A549 (cell line): Measurements from ENCODE around the gene C7orf57. TPM values are rescaled to one million over a fixed set of nuclear protein-coding genes. Genes with fewer than 3 reads are reported as not detected.

ENCODE experiments used
- ATAC-seq, 2 experiments: fragments of 200-7000 bp in 1 of 2; fragments of >200 bp in 1 of 2; cut with Nextera tagmentation in 1 of 2; cut with Tn5 transposase in 1 of 2; 3 replicates each; pipeline versions ENCODE4 v1.8.0 to v1.9.1; 2018 to 2020; ENCODE audit warnings: mild to moderate bottlenecking in 1 of 2, moderate library complexity in 1 of 2
- CTCF ChIA-PET: fragments of 300-600 bp; sonication (Branson Sonifier 250); formaldehyde crosslinking; extraction: SDS; loops from one replicate; lab custom pipeline; 2021; ENCODE audit warnings: antibody characterized with exemption, inconsistent platforms; lab: Yijun Ruan, JAX
- POLR2A ChIA-PET: fragments of 350-600 bp; formaldehyde crosslinking; extraction: SDS; loops from one replicate; lab custom pipeline; 2021; ENCODE audit warnings: antibody characterized with exemption, inconsistent platforms; lab: Yijun Ruan, JAX
- DNase-seq, 2 experiments: peaks; one replicate each; pipeline versions ENCODE4 v3.0.0 to v3.0.0-alpha.2; 2011 to 2016; ENCODE audit warnings: low read depth in 1 of 2, low spot score in 1 of 2
- FAIRE-seq: peaks from 2 replicates; lab custom pipeline; 2011; peaks lifted over from hg19 to GRCh38; lab: Jason Lieb, UNC
- H3K27ac ChIP-seq, 2 experiments: fragments of >200 bp; sonication (Bioruptor Twin); formaldehyde crosslinking; 3 replicates each; pipeline ENCODE4 v1.5.1; 2016 to 2017
- H3K4me1 ChIP-seq: fragments of >200 bp; sonication (Bioruptor Twin); formaldehyde crosslinking; 3 replicates; pipeline ENCODE4 v1.6.1; 2016
- H3K4me2 ChIP-seq: fragments of >200 bp; sonication (Bioruptor Twin); formaldehyde crosslinking; 3 replicates; pipeline ENCODE4 v1.6.1; 2016
- H3K4me3 ChIP-seq: fragments of >200 bp; sonication (Bioruptor Twin); formaldehyde crosslinking; 3 replicates; pipeline ENCODE4 v1.5.1; 2016
- H3K9me3 ChIP-seq: fragments of >200 bp; sonication (Bioruptor Twin); formaldehyde crosslinking; 3 replicates; pipeline ENCODE4 v1.6.1; 2016
- CTCF ChIP-seq: fragments of >200 bp; sonication (Bioruptor Twin); formaldehyde crosslinking; IDR thresholded peaks from 3 replicates; pipeline ENCODE4 v1.5.1; 2016
- E2F6 ChIP-seq: IDR thresholded peaks from 2 replicates; pipeline ENCODE4 v1.6.1; 2012; ENCODE audit warnings: low read depth, borderline replicate concordance
- FOSB ChIP-seq: fragments of 250-450 bp; sonication (Bioruptor Pico); IDR thresholded peaks from 2 replicates; pipeline ENCODE4 v1.5.0; 2020; ENCODE audit warnings: mild to moderate bottlenecking, moderate library complexity
- GATA3 ChIP-seq: IDR thresholded peaks from 2 replicates; pipeline ENCODE4 v1.6.1; 2012; ENCODE audit warnings: borderline replicate concordance
- HES2 ChIP-seq: fragments of >200 bp; sonication (Bioruptor Twin); formaldehyde crosslinking; IDR thresholded peaks from 2 replicates; pipeline ENCODE4 v1.6.1; 2016
- HOXB13 ChIP-seq: fragments of 250-450 bp; sonication (Bioruptor Pico); IDR thresholded peaks from 2 replicates; pipeline ENCODE4 v1.5.0; 2020; ENCODE audit warnings: low read depth, mild to moderate bottlenecking, moderate library complexity
- HOXB5 ChIP-seq: fragments of 250-450 bp; sonication (Bioruptor Pico); IDR thresholded peaks from 2 replicates; pipeline ENCODE4 v1.5.0; 2020; ENCODE audit warnings: mild to moderate bottlenecking, moderate library complexity
- JUN ChIP-seq, 2 experiments: fragments of >200 bp; sonication (Bioruptor Twin); formaldehyde crosslinking; IDR thresholded peaks; 2 replicates in 1 of 2; 3 replicates in 1 of 2; pipeline ENCODE4 v1.6.1; 2016 to 2017
- KDM1A ChIP-seq: fragments of 200-600 bp; sonication (generic); IDR thresholded peaks from 2 replicates; pipeline ENCODE4 v1.6.1; 2016; ENCODE audit warnings: low read depth, mild to moderate bottlenecking
- MAX ChIP-seq: IDR thresholded peaks from 2 replicates; pipeline ENCODE4 v1.6.1; 2012
- NFE2L2 ChIP-seq: fragments of 150-350 bp; conservative IDR thresholded peaks from 2 replicates; pipeline ENCODE4 v1.6.1; 2014; ENCODE audit warnings: low read length
- NPAS2 ChIP-seq: fragments of 250-450 bp; sonication (Bioruptor Pico); IDR thresholded peaks from 2 replicates; pipeline ENCODE4 v1.8.0; 2022; ENCODE audit warnings: mild to moderate bottlenecking, moderate library complexity, borderline replicate concordance
- PHF8 ChIP-seq: fragments of 200-600 bp; sonication (generic); IDR thresholded peaks from 2 replicates; pipeline ENCODE4 v1.6.1; 2016; ENCODE audit warnings: low read depth, mild to moderate bottlenecking, antibody characterized with exemption, moderate library complexity, borderline replicate concordance
- POLR2A ChIP-seq: IDR thresholded peaks from 2 replicates; pipeline ENCODE4 v1.6.1; 2012; ENCODE audit warnings: mild to moderate bottlenecking, low read length
- RARB ChIP-seq: fragments of 250-450 bp; sonication (Bioruptor Pico); IDR thresholded peaks from 2 replicates; pipeline ENCODE4 v1.8.0; 2021; ENCODE audit warnings: mild to moderate bottlenecking, moderate library complexity
- RNF2 ChIP-seq: fragments of 200-600 bp; sonication (generic); IDR thresholded peaks from 2 replicates; pipeline ENCODE4 v1.6.1; 2016; ENCODE audit warnings: low read depth, mild to moderate bottlenecking, antibody characterized with exemption, moderate library complexity, borderline replicate concordance
- TFCP2L1 ChIP-seq: fragments of 250-450 bp; sonication (Bioruptor Pico); IDR thresholded peaks from 2 replicates; pipeline ENCODE4 v1.5.0; 2021; ENCODE audit warnings: mild to moderate bottlenecking
- WGBS: methylation state at CpG from one replicate; pipeline ENCODE4 v1.1.6; 2017; ENCODE audit errors: missing lambda C conversion rate; 5-methylcytosine and 5-hydroxymethylcytosine counted together
- polyA plus RNA-seq, 4 experiments: library from polyadenylated mRNA; depleted of rRNA in 3 of 4; stranded (reverse); fragments of >200 nt; fragmentation: RNase III in 1 of 4; extraction: RNeasy Plus Mini Kit Qiagen cat#74134 plus additional on column Dnase treatment in 1 of 4; gene quantifications; 2 replicates in 3 of 4; 3 replicates in 1 of 4; pipeline ENCODE4 v1.2.3, GENCODE V29; 2011 to 2017
- TF ChIP-seq, protein P1 (sequence below): fragments of 450-650 bp; IDR thresholded peaks from 2 replicates; pipeline ENCODE4 v1.6.1; 2014; ENCODE audit warnings: antibody characterized with exemption
- TF ChIP-seq, protein P2 (sequence below): fragments of >200 bp; sonication (Bioruptor Twin); formaldehyde crosslinking; IDR thresholded peaks from 3 replicates; pipeline ENCODE4 v1.6.1; 2016

The C7orf57 gene
- polyA plus RNA-seq, 2 of the 4 experiments (the other 2 are of a cell fraction): 0.05 to 0.09 TPM

GRCh38 chr7:48089046-48090003 is 54.0 kb downstream of the C7orf57 start, which contains the start of gene UPP1:
Gene UPP1, plus strand, starts transcription at chr7:48089265. Its CDS starts 5,519 bp downstream, at chr7:48094784.
- Histone ChIP-seq H3K4me2 (peak within 1 kb of the TSS; percentile 91), H3K9me3 (no peaks in the 10 kb centered on the region), H3K4me3 (peak within 1 kb of the TSS; percentile 92), H3K27ac (peak within 1 kb of the TSS; percentile 93 to 96), H3K4me1 (peaks cover 49% of the 10 kb centered on the region)
- 3% methylated on average over 20 of the region's 96 CpGs for WGBS
- ATAC-seq: peak; percentile 67 to 86
- ChIA-PET CTCF (interaction anchor here (0.7 to 15.8 kb wide), 8 partner anchors 17 to 145 kb away, joined by 3 to 177 read pairs (median 4); no protein-coding TSS in a partner anchor), POLR2A (interaction anchor here (0.6 to 1.5 kb wide), 12 partner anchors 14 to 796 kb away, joined by 3 to 9 read pairs (median 3); partner anchors contain the start of gene C7orf57)
- DNase-seq: no peak
- FAIRE-seq: no peak
- TF ChIP-seq E2F6 (peak; percentile 29; the same call in 1 of the 2 replicates), TFCP2L1 (CRISPR knock-in tag) (no peak), PHF8 (peak; percentile 72), GATA3 (no peak), RNF2 (peak; percentile 66; the same call in 1 of the 2 replicates), NFE2L2 (no peak), HOXB13 (CRISPR knock-in tag) (no peak), HOXB5 (CRISPR knock-in tag) (no peak), NPAS2 (CRISPR knock-in tag) (no peak), JUN (IDR thresholded peaks at IDR 0.05) (peak in 1 of 2 experiments; percentile 48; a peak in 2 of 5 replicates), KDM1A (no peak), HES2 (no peak), CTCF (no peak), MAX (no peak; the same call in 1 of the 2 replicates), RARB (CRISPR knock-in tag) (no peak), FOSB (CRISPR knock-in tag) (no peak), POLR2A (peak; percentile 82)
- TF ChIP-seq, protein P1, sequence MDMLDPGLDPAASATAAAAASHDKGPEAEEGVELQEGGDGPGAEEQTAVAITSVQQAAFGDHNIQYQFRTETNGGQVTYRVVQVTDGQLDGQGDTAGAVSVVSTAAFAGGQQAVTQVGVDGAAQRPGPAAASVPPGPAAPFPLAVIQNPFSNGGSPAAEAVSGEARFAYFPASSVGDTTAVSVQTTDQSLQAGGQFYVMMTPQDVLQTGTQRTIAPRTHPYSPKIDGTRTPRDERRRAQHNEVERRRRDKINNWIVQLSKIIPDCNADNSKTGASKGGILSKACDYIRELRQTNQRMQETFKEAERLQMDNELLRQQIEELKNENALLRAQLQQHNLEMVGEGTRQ: no peak
- TF ChIP-seq, protein P2, sequence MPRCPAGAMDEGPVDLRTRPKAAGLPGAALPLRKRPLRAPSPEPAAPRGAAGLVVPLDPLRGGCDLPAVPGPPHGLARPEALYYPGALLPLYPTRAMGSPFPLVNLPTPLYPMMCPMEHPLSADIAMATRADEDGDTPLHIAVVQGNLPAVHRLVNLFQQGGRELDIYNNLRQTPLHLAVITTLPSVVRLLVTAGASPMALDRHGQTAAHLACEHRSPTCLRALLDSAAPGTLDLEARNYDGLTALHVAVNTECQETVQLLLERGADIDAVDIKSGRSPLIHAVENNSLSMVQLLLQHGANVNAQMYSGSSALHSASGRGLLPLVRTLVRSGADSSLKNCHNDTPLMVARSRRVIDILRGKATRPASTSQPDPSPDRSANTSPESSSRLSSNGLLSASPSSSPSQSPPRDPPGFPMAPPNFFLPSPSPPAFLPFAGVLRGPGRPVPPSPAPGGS: no peak
